Fibroblast of villous mesenchyme (primary cell): ENCODE data around the gene TMEM129. TPM values are rescaled to one million over a fixed set of nuclear protein-coding genes. Genes with fewer than 3 reads are reported as not detected.

Source experiments
- DNase-seq: peaks from one replicate; pipeline ENCODE4 v3.0.0-alpha.2; 2010; ENCODE audit warnings: low read depth
- H3K4me3 ChIP-seq: 2 replicates; pipeline ENCODE4 v1.5.1; 2011; ENCODE audit warnings: low read depth, mild to moderate bottlenecking, low read length
- total RNA-seq: library from RNA; depleted of rRNA; stranded (reverse); fragments of >200 nt; gene quantifications from 2 replicates; pipeline ENCODE4 v1.2.3, GENCODE V29; 2012
- TF ChIP-seq, protein P1 (sequence below): IDR thresholded peaks from 2 replicates; pipeline ENCODE4 v1.5.1; 2012; ENCODE audit warnings: low read depth, mild to moderate bottlenecking, low read length; ENCODE audit not compliant: insufficient read depth

The TMEM129 gene
- total RNA-seq, 1 donor = 31.1 TPM

DNA sequence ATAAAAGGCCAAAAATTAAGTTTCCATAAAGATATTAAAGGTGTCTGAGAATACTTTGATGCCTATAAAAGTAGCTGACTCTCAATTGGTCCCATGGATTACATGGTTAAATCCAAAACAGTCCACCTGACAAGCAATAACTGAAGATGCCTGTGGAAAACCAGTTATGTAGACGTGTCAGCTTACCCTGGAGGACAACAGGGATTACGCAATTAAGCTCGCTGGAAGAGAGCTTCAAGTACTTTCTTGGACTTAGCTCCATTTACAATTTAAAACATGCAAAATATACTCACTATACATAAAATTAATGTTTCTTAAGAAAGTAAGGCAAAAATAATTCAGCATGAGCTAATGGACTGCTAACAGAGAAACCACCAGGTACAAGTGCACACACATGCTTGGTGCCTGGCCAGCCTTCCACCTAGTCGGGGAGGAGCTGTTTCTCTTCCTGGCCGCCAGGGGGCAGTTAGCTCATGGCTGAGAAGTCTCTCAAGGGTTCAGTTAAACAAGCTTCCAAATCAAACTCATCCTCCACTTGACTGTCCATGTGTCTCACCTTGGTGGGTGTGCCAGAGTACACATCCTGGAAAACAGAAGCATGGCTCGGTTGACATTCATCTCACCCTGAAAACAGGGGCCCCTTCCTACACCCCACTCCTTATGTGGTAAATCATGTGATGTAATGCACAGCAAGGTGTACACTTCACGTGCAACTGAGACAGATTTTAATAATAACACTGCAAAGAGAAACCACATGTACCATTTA is 27.8 kb downstream of the TMEM129 start:
- no peak overlapping the region for H3K4me3 ChIP-seq
- peak; percentile 88 for DNase-seq
- TF ChIP-seq, protein P1, sequence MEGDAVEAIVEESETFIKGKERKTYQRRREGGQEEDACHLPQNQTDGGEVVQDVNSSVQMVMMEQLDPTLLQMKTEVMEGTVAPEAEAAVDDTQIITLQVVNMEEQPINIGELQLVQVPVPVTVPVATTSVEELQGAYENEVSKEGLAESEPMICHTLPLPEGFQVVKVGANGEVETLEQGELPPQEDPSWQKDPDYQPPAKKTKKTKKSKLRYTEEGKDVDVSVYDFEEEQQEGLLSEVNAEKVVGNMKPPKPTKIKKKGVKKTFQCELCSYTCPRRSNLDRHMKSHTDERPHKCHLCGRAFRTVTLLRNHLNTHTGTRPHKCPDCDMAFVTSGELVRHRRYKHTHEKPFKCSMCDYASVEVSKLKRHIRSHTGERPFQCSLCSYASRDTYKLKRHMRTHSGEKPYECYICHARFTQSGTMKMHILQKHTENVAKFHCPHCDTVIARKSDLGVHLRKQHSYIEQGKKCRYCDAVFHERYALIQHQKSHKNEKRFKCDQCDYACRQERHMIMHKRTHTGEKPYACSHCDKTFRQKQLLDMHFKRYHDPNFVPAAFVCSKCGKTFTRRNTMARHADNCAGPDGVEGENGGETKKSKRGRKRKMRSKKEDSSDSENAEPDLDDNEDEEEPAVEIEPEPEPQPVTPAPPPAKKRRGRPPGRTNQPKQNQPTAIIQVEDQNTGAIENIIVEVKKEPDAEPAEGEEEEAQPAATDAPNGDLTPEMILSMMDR = peak; percentile 97

DNA sequence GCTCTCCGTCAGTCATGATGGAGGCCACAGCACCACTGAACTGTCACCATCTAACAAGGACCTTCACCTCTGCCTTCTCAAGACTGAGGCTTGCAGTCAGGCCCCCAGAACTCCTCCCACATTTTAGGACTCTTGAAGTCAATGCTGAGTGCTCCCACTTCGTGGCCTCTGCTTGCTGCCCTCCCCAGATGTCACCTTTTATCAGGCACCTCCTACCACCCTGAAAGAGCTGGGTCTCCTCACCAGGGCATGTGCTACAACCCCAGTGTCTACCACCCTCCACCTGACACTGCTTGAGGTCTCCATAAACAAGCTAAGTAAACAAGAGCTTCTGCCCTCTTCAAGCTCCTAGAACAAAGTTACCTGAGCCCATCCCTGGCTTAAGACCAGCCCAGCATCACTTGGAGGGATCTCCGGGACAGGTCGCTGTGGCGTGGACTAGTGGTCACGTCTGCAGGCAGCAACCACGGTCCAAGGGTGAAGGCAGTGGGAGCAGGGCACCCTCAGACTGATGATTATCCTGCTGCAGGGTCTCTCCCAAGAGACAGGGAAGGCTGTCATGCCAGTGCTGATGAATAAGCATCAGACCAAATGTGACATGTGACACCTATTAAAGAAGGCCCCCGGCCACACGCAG is 29.3 kb downstream of the TMEM129 start:
- TF ChIP-seq, protein P1 = no peak
- no peak for DNase-seq
- H3K4me3 ChIP-seq = no peak overlapping the region

DNA sequence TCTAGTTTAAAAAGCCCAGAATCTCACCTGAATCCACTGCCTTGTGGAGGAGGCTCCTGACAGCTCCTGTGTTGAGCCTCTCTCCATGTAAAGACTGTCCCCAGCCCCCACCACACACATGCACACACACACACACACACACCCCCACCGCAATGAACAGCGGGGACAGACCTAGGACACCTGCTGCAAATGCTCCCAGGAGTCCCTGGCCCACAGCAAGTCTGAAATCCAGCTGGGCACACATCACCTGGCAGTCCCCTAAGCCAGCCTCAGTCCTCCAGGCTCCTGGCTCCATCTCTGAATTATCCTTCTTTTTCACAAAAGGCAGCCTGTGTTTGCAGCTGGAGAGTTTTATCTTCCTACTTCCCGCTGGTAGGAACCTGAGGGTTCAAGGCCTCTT is 30.4 kb downstream of the TMEM129 start:
- H3K4me3 ChIP-seq = no peak overlapping the region
- DNase-seq = no peak
- TF ChIP-seq, protein P1 = no peak

DNA sequence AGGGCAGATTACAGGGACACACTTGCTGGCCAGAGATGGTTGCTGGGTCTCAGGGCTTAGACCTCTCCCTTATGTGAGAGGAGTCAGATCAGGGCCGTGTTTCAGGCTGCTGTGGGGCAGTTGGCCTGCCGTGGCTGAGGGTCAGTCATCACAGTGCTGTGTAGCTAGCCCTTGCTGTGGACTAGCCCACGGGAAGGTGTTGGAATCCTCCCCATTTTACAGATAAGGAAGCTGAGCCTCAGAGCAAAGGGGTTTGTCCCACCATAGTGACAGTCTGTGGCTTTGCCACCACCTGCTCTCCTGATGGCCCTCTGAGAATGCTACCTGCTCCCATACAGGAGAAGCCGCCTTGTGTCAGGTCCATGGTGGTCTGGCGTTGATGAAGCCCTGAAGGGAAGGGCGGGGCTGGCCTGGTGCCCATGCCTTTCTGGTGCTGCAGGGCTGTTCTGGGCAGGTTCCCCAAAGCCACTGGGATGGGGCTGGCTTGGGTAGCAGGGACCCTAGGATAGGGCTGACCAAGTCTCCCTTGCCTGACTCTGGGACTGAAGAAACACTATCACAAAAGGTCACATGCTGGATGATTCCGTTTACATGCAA is 34.6 kb downstream of the TMEM129 start:
- no peak for DNase-seq
- TF ChIP-seq, protein P1 = no peak
- H3K4me3 ChIP-seq = no peak overlapping the region

DNA sequence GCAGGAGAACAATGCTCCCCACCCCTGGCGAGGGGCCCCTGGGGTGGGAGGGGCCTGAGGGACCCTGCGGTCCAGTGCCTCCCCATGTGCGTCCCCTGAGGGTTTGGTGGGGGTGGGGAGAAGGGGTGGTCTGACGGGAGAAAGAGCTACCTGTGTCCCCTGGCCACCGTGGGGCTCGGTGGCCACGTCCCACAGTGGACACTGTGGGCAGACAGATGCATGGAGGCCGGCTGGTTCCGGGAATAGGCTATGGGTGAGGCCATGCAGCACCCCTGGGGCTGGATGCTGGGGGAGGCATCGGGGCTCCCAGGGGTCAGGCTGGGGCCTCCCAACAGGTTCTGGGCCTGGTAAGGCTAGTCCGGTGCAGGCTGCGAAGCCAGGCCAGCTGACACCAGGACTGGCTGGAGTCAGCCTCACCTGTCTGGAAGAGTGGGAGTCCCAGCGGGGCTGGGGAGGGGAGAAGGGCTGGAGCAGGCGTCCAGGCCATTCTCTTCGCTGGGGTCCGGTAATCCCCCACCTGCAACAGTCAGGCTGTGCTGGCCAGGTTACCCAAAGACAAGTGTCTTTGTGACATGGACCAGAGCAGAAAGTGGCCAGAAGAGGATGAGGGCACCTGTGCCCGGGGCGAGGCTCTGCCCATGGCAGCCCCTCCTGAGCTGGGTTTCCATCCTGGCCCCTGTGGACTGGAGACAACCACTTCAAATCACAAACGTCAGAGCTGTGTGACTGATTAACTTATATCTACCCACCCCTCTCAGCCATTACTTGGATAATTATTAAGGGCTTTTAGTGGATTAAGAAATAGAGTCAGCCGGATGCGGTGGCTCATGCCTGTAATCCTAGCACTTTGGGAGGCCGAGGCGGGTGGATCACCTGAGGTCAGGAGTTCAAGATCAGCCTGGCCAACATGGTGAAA is 35.6 kb downstream of the TMEM129 start:
- no peak for DNase-seq
- H3K4me3 ChIP-seq = peak overlapping the region; percentile 57
- TF ChIP-seq, protein P1 = no peak

DNA sequence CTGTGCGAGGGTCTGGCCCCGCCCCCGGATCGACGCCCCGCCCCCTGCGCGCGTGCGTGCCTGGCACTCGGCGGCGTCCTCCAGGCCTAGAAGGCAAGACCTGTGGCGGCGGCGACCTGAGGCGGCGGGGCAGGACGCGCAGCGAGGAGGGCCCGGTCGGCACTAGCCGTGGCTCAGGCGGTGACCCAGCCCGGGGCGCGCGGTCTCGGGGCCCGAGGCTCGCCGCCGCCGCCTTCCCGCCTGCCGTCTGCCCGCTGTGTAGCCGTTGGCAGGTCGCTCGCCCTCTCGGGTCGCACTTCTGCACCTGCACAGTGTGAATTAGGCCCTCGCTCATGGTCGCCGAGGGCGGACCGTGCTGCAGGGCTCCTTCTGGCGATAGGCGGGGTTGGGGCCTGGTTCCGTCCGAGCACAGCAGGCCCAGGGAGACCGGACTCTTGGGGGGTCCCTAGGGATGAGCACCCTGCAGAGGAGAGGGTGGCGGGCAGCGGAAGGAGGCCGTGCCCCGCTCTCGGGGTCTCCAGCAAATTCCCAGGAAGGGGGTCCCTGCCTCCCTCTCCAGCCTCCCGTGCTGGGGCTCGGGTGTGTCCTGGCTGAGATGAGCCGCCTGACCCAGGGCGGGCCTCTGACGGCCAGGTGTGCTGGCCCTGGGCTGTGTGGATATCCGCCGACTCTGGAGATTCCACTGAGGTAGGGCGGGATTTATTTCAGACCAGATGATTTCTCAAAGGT is 36.5 kb downstream of the TMEM129 start:
- DNase-seq = no peak
- TF ChIP-seq, protein P1 = no peak
- peak overlapping the region; percentile 57 for H3K4me3 ChIP-seq
